GM13976 (cell line): Measurements from ENCODE around the gene PNPLA3.
"Not testable (repeated sequence)": the region's sequence is repeated elsewhere in the genome, so short reads cannot be mapped to it uniquely, and the experiment has no call there.

Experiments used
- DNase-seq: peaks from one replicate; pipeline ENCODE4 v3.0.0; 2012; ENCODE audit warnings: low spot score
- CTCF ChIP-seq: IDR thresholded peaks from 2 replicates; pipeline ENCODE4 v1.5.1; 2012; ENCODE audit warnings: borderline replicate concordance, mild to moderate bottlenecking; ENCODE audit not compliant: insufficient read depth; ENCODE audit errors: extremely low read depth, missing control alignments, control extremely low read depth
- in situ Hi-C: fragments of 300-500 bp; cut with MboI; formaldehyde crosslinking; loops from one replicate; pipeline ENCODE4 v1.12.0; 2022; ENCODE audit warnings: low sequenced_read_pairs, mixed read lengths, inconsistent platforms; ENCODE audit not compliant: unreplicated experiment

Gene PNPLA3

GRCh38 chr22:43894122-43894521, 29.5 kb upstream of the PNPLA3 start:
- TF ChIP-seq CTCF = no peak
- DNase-seq = no peak
- in situ Hi-C loops = no loop called here

- no peak for TF ChIP-seq CTCF
- DNase-seq = no peak
- in situ Hi-C loops = no loop called here
Measured at GRCh38 chr22:43895986-43896645, 27.5 kb upstream of the PNPLA3 start.

- TF ChIP-seq CTCF = no peak
- in situ Hi-C loops = no loop called here
- DNase-seq = no peak
Measured at GRCh38 chr22:43897751-43898261, 25.8 kb upstream of the PNPLA3 start.

- in situ Hi-C loops = no loop called here
- no peak for TF ChIP-seq CTCF
- no peak for DNase-seq
Measured at GRCh38 chr22:43900206-43900605, 23.4 kb upstream of the PNPLA3 start.

- DNase-seq = no peak
Measured at GRCh38 chr22:43901976-43902643, 21.5 kb upstream of the PNPLA3 start.

GRCh38 chr22:43903033-43903432, 20.6 kb upstream of the PNPLA3 start:
- in situ Hi-C loops, DNase-seq: not testable (repeated sequence)

More at GRCh38 chr22:43901976-43902643, 21.5 kb upstream of the PNPLA3 start:
- in situ Hi-C loops = no loop called here
- no peak for TF ChIP-seq CTCF

GRCh38 chr22:43904412-43904811, 19.2 kb upstream of the PNPLA3 start:
- in situ Hi-C loops, DNase-seq: not testable (repeated sequence)

GRCh38 chr22:43905681-43906080, 17.9 kb upstream of the PNPLA3 start:
- no peak for TF ChIP-seq CTCF
- in situ Hi-C loops = no loop called here

More at GRCh38 chr22:43905681-43906080, 17.9 kb upstream of the PNPLA3 start:
- no peak for DNase-seq
